ENCODE data around the gene LIX1.

DNA sequence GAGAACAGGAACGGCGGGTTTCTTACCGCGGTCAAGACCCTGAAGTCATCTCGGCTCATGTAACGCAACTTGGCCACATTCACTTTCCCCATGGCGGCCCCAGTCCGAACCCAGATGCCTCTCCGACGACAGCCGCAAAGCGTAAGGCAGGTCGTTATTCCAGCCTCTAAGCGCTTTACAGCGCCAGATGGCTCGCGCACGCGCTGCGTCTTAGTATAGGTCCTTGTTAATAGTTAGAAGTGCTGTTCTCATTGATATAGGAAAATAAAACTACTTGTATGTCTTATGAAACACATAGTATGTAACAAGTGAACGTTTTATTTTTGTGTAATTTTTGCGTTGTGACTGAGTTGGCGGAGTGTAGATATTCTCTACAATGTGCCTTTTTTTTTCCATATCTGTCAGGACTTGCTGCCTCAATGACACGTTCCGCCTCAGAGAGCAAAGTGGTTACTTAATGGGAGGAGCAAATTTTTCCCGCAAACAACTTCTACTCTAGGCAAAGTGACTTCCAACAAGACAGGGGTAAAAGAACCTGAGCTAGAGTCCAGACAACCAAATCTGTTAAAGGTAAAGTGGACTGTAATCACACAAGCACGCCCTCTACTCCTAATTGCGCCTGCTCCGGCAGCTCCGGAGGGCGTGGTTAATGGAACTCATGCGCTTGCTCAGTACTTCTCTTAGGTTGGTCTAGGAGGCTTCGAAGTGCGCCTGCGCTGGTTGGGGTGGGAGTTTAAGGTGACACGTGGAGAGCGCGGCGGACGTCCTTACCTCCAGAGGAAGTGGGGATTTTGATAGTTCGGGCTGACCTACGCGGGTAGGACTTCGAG, 40.9 kb upstream of the LIX1 start, which contains the start of gene RIOK2:
- TF ChIP-seq, protein P1, sequence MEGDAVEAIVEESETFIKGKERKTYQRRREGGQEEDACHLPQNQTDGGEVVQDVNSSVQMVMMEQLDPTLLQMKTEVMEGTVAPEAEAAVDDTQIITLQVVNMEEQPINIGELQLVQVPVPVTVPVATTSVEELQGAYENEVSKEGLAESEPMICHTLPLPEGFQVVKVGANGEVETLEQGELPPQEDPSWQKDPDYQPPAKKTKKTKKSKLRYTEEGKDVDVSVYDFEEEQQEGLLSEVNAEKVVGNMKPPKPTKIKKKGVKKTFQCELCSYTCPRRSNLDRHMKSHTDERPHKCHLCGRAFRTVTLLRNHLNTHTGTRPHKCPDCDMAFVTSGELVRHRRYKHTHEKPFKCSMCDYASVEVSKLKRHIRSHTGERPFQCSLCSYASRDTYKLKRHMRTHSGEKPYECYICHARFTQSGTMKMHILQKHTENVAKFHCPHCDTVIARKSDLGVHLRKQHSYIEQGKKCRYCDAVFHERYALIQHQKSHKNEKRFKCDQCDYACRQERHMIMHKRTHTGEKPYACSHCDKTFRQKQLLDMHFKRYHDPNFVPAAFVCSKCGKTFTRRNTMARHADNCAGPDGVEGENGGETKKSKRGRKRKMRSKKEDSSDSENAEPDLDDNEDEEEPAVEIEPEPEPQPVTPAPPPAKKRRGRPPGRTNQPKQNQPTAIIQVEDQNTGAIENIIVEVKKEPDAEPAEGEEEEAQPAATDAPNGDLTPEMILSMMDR (IDR thresholded peaks at IDR 0.05; ENCODE audit: low read length): no peak
- TF ChIP-seq EZH2 (IDR thresholded peaks at IDR 0.05; ENCODE audit: borderline replicate concordance, low read length): no peak

Data from OCI-LY1 (cell line).